B cell (primary cell): Measurements from ENCODE around the gene UBAC2. TPM values are rescaled to one million over a fixed set of nuclear protein-coding genes. Genes with fewer than 3 reads are reported as not detected.

Source experiments
- ATAC-seq: fragments of 200-7000 bp; cut with Tn5 transposase; one replicate; pipeline ENCODE4 v1.10.0; 2021; ENCODE audit warnings: low read depth, mild to moderate bottlenecking, moderate number of reproducible peaks, moderate library complexity
- CTCF ChIA-PET: fragments of 350-600 bp; sonication (Branson Sonifier 250); formaldehyde crosslinking; loops from one replicate; lab custom pipeline; 2021; ENCODE audit warnings: antibody characterized with exemption, inconsistent platforms; lab: Charles Lee
- POLR2A ChIA-PET: fragments of 350-600 bp; sonication (Branson Sonifier 250); formaldehyde crosslinking; loops from one replicate; lab custom pipeline; 2021; ENCODE audit warnings: antibody characterized with exemption; lab: Charles Lee
- DNase-seq: peaks from one replicate; pipeline ENCODE4 v3.0.0; 2013
- H2AFZ ChIP-seq: 2 replicates; pipeline ENCODE4 v1.6.1; 2012; ENCODE audit warnings: mild to moderate bottlenecking, low read depth, low read length; ENCODE audit not compliant: insufficient read depth, poor library complexity, severe bottlenecking
- H3K27ac ChIP-seq, 2 donors: 1 replicate in 1 of 2; 2 replicates in 1 of 2; pipeline ENCODE4 v1.5.1; 2012 to 2013; ENCODE audit warnings: low read length in 2 of 2, mild to moderate bottlenecking in 2 of 2, moderate library complexity in 1 of 2
- H3K27me3 ChIP-seq, 4 experiments: fragments of 200-600 bp in 1 of 4; sonication (generic) in 1 of 4; replicated peaks in 1 of 4; 1 replicate in 2 of 4; 2 replicates in 2 of 4; pipeline versions ENCODE4 v1.6.1 to v1.7.0; 2013 to 2016; ENCODE audit warnings: low read length in 3 of 4, mild to moderate bottlenecking in 2 of 4, mixed read lengths in 1 of 4, moderate library complexity in 1 of 4; ENCODE audit not compliant: insufficient read depth in 4 of 4, control insufficient read depth in 3 of 4; ENCODE audit errors: control extremely low read depth in 1 of 4
- H3K36me3 ChIP-seq, 2 experiments: replicated peaks in 1 of 2; 1 replicate in 1 of 2; 2 replicates in 1 of 2; pipeline versions ENCODE4 v1.6.1 to v1.7.1; 2013; ENCODE audit warnings: low read length in 1 of 2; ENCODE audit not compliant: insufficient read depth in 2 of 2, control insufficient read depth in 1 of 2; ENCODE audit errors: control extremely low read depth in 1 of 2, extremely low read depth in 1 of 2
- H3K4me1 ChIP-seq, 2 donors: fragments of 200-600 bp in 1 of 2; sonication (generic) in 1 of 2; 1 replicate in 1 of 2; 2 replicates in 1 of 2; pipeline versions ENCODE4 v1.5.1 to v1.6.1; 2013 to 2017; ENCODE audit warnings: low read length in 2 of 2; ENCODE audit not compliant: control insufficient read depth in 2 of 2, insufficient read depth in 2 of 2
- H3K4me2 ChIP-seq: replicated peaks from 2 replicates; pipeline ENCODE3; 2012; ENCODE audit warnings: mild to moderate bottlenecking, low read depth, low read length; ENCODE audit not compliant: poor library complexity, severe bottlenecking
- H3K4me3 ChIP-seq, 5 experiments: fragments of 200-600 bp in 1 of 5; sonication (generic) in 1 of 5; 1 replicate in 3 of 5; 2 replicates in 2 of 5; pipeline versions ENCODE4 v1.5.1 to v1.7.0; 2011 to 2016; ENCODE audit warnings: low read length in 4 of 5, mild to moderate bottlenecking in 4 of 5, low read depth in 2 of 5, control low read depth in 1 of 5, moderate library complexity in 1 of 5; ENCODE audit not compliant: insufficient read depth in 1 of 5; ENCODE audit errors: control extremely low read depth in 1 of 5, extremely low read depth in 1 of 5
- H3K79me2 ChIP-seq: fragments of 200-600 bp; sonication (generic); one replicate; pipeline ENCODE4 v1.6.0; 2016; ENCODE audit warnings: low read length; ENCODE audit not compliant: control insufficient read depth, insufficient read depth
- H3K9ac ChIP-seq: fragments of 200-600 bp; sonication (generic); 2 replicates; pipeline ENCODE4 v1.6.1; 2017; ENCODE audit warnings: mild to moderate bottlenecking, low read length, moderate library complexity
- H3K9me3 ChIP-seq, 3 donors: one replicate each; pipeline versions ENCODE4 v1.6.1 to v1.7.1; 2013; ENCODE audit warnings: low read length in 2 of 3; ENCODE audit not compliant: control insufficient read depth in 2 of 3, insufficient read depth in 1 of 3; ENCODE audit errors: control extremely low read depth in 1 of 3
- H4K20me1 ChIP-seq: 2 replicates; pipeline ENCODE4 v1.6.0; 2012; ENCODE audit warnings: mild to moderate bottlenecking, low read length; ENCODE audit not compliant: insufficient read depth, control insufficient read depth, poor library complexity, severe bottlenecking
- H3K27ac Mint-ChIP-seq: one replicate; pipeline ENCODE4 v1.8.0; 2021; ENCODE audit warnings: mixed read lengths
- H3K27me3 Mint-ChIP-seq: one replicate; pipeline ENCODE4 v1.8.0; 2021; ENCODE audit warnings: mixed read lengths
- H3K4me1 Mint-ChIP-seq: one replicate; pipeline ENCODE4 v1.8.0; 2021; ENCODE audit warnings: mixed read lengths
- H3K4me3 Mint-ChIP-seq: one replicate; pipeline ENCODE4 v1.8.0; 2021; ENCODE audit warnings: mixed read lengths
- H3K9me3 Mint-ChIP-seq: one replicate; pipeline ENCODE4 v1.8.0; 2022; ENCODE audit warnings: mixed read lengths; ENCODE audit not compliant: insufficient read depth
- CTCF ChIP-seq: fragments of 200-600 bp; IDR thresholded peaks from one replicate; pipeline ENCODE4 v1.8.0; 2022; ENCODE audit warnings: antibody characterized with exemption, mild to moderate bottlenecking
- EZH2 ChIP-seq: IDR thresholded peaks from 2 replicates; pipeline ENCODE4 v1.6.1; 2012; ENCODE audit warnings: borderline replicate concordance, low read depth, mild to moderate bottlenecking, moderate library complexity, low read length; ENCODE audit not compliant: insufficient read depth, poor library complexity, severe bottlenecking
- WGBS: methylation state at CpG from one replicate; pipeline ENCODE4 v1.1.5; 2013; ENCODE audit warnings: missing lambda C conversion rate; ENCODE audit not compliant: insufficient coverage; 5-methylcytosine and 5-hydroxymethylcytosine counted together
- intact Hi-C: fragments of 100-400 bp; cut with micrococcal nuclease; formaldehyde crosslinking; loops from one replicate; pipeline ENCODE4 v1.10.0; 2022
- polyA plus RNA-seq: library from polyadenylated mRNA; depleted of rRNA; stranded (reverse); fragments of >200 nt; gene quantifications from 2 replicates; pipeline ENCODE4 v1.2.3, GENCODE V29; 2012
- total RNA-seq, 2 donors: library from RNA; stranded (reverse); fragments of 120-200 nt in 1 of 2; gene quantifications; 1 replicate in 1 of 2; 2 replicates in 1 of 2; pipeline versions ENCODE4 v1.2.3 to v1.2.4, GENCODE V29; 2013 to 2022

Gene UBAC2
- total and polyA plus RNA-seq, 2 donors (not counting 1 experiment from before 2014, with no cell fraction given), result 56.3 to 60.8 TPM

- CTCF ChIA-PET, result interaction anchor here (0.8 to 9.6 kb wide), 12 partner anchors 9 to 177 kb away, joined by 3 to 109 read pairs (median 12); partner anchors contain the start of gene UBAC2
- Histone ChIP-seq H3K4me1 (peaks cover 63 to 70% of the 10 kb centered on the region in 2 donors), H3K27me3 (no peaks in the 10 kb centered on the region), H3K27ac (peak overlapping the region; percentile 86 to 90), H3K4me3 (peak overlapping the region; percentile 60 to 98 (median 79)), H3K4me2 (peak overlapping the region; percentile 84), H3K79me2 (peaks cover 89% of the 10 kb centered on the region), H3K9me3 (peaks cover 0 to 2% (median 0%) of the 10 kb centered on the region in 3 donors), H4K20me1 (no peaks in the 10 kb centered on the region), H3K36me3 (peaks cover 0 to 28% of the 10 kb centered on the region in 2 experiments), H3K9ac (peak overlapping the region; percentile 84), H2AFZ (no peak overlapping the region)
- intact Hi-C loops, result loop anchor here (1.0 to 10.0 kb wide), 6 partner anchors 23 to 346 kb away; partner anchors contain the start of genes CLYBL and UBAC2
- peak overlapping the region; percentile 96 for H3K27ac Mint-ChIP-seq
- H3K4me1 Mint-ChIP-seq, result peaks cover 83% of the 10 kb centered on the region
- H3K4me3 Mint-ChIP-seq, result peak overlapping the region; percentile 98
- no peaks in the 10 kb centered on the region for H3K9me3 Mint-ChIP-seq
- no peaks in the 10 kb centered on the region for H3K27me3 Mint-ChIP-seq
- ATAC-seq (peak; percentile 50), DNase-seq (peak; percentile 85)
- WGBS, result no CpG with 5 or more reads among the region's 3 CpGs
- POLR2A ChIA-PET, result interaction anchor here (1.2 to 2.1 kb wide), 4 partner anchors 31 to 116 kb away, joined by 4 to 15 read pairs (median 5); partner anchors contain the start of gene UBAC2
- TF ChIP-seq EZH2 (no peak), CTCF (no peak)
Observed at GRCh38 chr13:99258946-99259345, 58.3 kb downstream of the UBAC2 start.

GRCh38 chr13:99260216-99260615, 59.6 kb downstream of the UBAC2 start:
- H3K27me3 Mint-ChIP-seq, result no peaks in the 10 kb centered on the region
- H3K4me1 ChIP-seq, result peaks cover 70 to 73% of the 10 kb centered on the region in 2 donors
- ChIA-PET CTCF (interaction anchor here (0.9 to 2.8 kb wide), 10 partner anchors 10 to 176 kb away, joined by 3 to 42 read pairs (median 5); partner anchors contain the start of gene UBAC2), POLR2A (interaction anchor here (1.2 to 1.5 kb wide), 2 partner anchors 60 to 83 kb away, joined by 4 read pairs; partner anchors contain the start of gene UBAC2)
- no peak overlapping the region for H2AFZ ChIP-seq
- H3K9me3 ChIP-seq, result peaks cover 0 to 2% (median 0%) of the 10 kb centered on the region in 3 donors
- H3K4me3 ChIP-seq, result peak overlapping the region in 1 of 5 experiments; percentile 84
- H3K27ac Mint-ChIP-seq, result peak overlapping the region; percentile 91
- no peaks in the 10 kb centered on the region for H3K27me3 ChIP-seq
- no peaks in the 10 kb centered on the region for H3K9me3 Mint-ChIP-seq
- H3K36me3 ChIP-seq, result peaks cover 0 to 16% of the 10 kb centered on the region in 2 experiments
- intact Hi-C loops, result loop anchor here (10.0 kb wide), 1 partner anchor 1255 kb away; no protein-coding TSS in a partner anchor
- peaks cover 89% of the 10 kb centered on the region for H3K79me2 ChIP-seq
- 100% methylated on average over 2 of the region's 5 CpGs for WGBS
- peaks cover 85% of the 10 kb centered on the region for H3K4me1 Mint-ChIP-seq
- H3K4me3 Mint-ChIP-seq, result peak overlapping the region; percentile 98
- peak overlapping the region; percentile 84 for H3K4me2 ChIP-seq
- no peaks in the 10 kb centered on the region for H4K20me1 ChIP-seq
- ATAC-seq (no peak), DNase-seq (no peak)
- no peak for TF ChIP-seq CTCF
- no peak for TF ChIP-seq EZH2
- H3K27ac ChIP-seq, result peak overlapping the region; percentile 86 to 90
- H3K9ac ChIP-seq, result peak overlapping the region; percentile 41
